ENCODE data around the gene HOXC12.

Gene HOXC12

GRCh38 chr12:54000116-54001114 lies 45.7 kb downstream of the HOXC12 start, which contains the start of gene HOXC9:
HOXC9 (plus strand) TSS chr12:54000161; CDS start chr12:54000189, 28 bp downstream.
- TF ChIP-seq, protein P1, sequence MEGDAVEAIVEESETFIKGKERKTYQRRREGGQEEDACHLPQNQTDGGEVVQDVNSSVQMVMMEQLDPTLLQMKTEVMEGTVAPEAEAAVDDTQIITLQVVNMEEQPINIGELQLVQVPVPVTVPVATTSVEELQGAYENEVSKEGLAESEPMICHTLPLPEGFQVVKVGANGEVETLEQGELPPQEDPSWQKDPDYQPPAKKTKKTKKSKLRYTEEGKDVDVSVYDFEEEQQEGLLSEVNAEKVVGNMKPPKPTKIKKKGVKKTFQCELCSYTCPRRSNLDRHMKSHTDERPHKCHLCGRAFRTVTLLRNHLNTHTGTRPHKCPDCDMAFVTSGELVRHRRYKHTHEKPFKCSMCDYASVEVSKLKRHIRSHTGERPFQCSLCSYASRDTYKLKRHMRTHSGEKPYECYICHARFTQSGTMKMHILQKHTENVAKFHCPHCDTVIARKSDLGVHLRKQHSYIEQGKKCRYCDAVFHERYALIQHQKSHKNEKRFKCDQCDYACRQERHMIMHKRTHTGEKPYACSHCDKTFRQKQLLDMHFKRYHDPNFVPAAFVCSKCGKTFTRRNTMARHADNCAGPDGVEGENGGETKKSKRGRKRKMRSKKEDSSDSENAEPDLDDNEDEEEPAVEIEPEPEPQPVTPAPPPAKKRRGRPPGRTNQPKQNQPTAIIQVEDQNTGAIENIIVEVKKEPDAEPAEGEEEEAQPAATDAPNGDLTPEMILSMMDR (conservative IDR thresholded peaks at IDR 0.05; ENCODE audit: control insufficient read depth, insufficient read depth, low read depth, low read length) = no peak
- H3K4me3 ChIP-seq (ENCODE audit: control insufficient read depth, low read depth, low read length) = peak within 1 kb of the TSS; percentile 84
- no peak for DNase-seq (ENCODE audit: low read depth)

- H3K4me3 ChIP-seq (ENCODE audit: control insufficient read depth, low read depth, low read length) = peak overlapping the region; percentile 84
- TF ChIP-seq, protein P1 (conservative IDR thresholded peaks at IDR 0.05; ENCODE audit: control insufficient read depth, insufficient read depth, low read depth, low read length) = no peak
- no peak for DNase-seq (ENCODE audit: low read depth)
These were observed 46.8 kb downstream of the HOXC12 start for GRCh38 chr12:54001283-54002187.

- DNase-seq (ENCODE audit: low read depth) = no peak
- H3K4me3 ChIP-seq (ENCODE audit: control insufficient read depth, low read depth, low read length) = peak overlapping the region; percentile 84
- TF ChIP-seq, protein P1 (conservative IDR thresholded peaks at IDR 0.05; ENCODE audit: control insufficient read depth, insufficient read depth, low read depth, low read length) = no peak
These were observed 47.7 kb downstream of the HOXC12 start for GRCh38 chr12:54002278-54002914.

GRCh38 chr12:54002915-54003389 lies 48.2 kb downstream of the HOXC12 start:
- TF ChIP-seq, protein P1 (conservative IDR thresholded peaks at IDR 0.05; ENCODE audit: control insufficient read depth, insufficient read depth, low read depth, low read length) = no peak
- H3K4me3 ChIP-seq (ENCODE audit: control insufficient read depth, low read depth, low read length) = peak overlapping the region; percentile 3

DNA sequence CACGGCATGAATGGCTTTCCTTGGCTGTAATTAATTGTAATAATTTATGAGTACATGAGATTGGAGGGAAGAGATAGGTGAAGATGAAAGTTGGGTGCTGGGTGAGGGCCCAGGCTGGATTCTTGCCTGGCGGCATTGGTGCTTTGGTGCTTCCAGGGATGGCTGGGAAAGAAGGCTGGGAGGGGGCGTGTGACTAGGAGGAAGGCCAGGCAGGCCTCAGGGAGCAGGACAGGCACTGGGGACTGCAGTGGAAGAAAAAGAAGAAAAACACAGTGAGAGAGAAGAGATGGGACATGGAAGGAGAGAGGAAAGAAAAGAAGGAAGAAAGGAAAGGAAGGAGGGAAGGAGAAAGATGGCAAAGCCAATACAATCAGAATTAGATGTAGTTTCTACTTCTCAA lies 48.9 kb downstream of the HOXC12 start:
- H3K4me3 ChIP-seq (ENCODE audit: control insufficient read depth, low read depth, low read length) = no peak overlapping the region
- TF ChIP-seq, protein P1 (conservative IDR thresholded peaks at IDR 0.05; ENCODE audit: control insufficient read depth, insufficient read depth, low read depth, low read length) = no peak
- DNase-seq (ENCODE audit: low read depth) = no peak

More at GRCh38 chr12:54002915-54003389, 48.2 kb downstream of the HOXC12 start:
- no peak for DNase-seq (ENCODE audit: low read depth)

Measured in fibroblast of mammary gland (primary cell).